Activated CD4-positive, alpha-beta T cell treated with anti-CD3 and anti-CD28 coated beads, Interleukin-10, Interleukin-2, amounts not matched to agents 100 ng/mL and 50 ng/mL, durations not matched to agents 16 hours and 8 hours (primary cell): ENCODE measurements around the gene CYP4F12.
A peak's percentile ranks its signal among the peaks of the same experiment; 100 is the strongest.

Source experiments
- DNase-seq: peaks from one replicate; pipeline ENCODE4 v3.0.0-alpha.2; 2020

Gene CYP4F12, protein sequence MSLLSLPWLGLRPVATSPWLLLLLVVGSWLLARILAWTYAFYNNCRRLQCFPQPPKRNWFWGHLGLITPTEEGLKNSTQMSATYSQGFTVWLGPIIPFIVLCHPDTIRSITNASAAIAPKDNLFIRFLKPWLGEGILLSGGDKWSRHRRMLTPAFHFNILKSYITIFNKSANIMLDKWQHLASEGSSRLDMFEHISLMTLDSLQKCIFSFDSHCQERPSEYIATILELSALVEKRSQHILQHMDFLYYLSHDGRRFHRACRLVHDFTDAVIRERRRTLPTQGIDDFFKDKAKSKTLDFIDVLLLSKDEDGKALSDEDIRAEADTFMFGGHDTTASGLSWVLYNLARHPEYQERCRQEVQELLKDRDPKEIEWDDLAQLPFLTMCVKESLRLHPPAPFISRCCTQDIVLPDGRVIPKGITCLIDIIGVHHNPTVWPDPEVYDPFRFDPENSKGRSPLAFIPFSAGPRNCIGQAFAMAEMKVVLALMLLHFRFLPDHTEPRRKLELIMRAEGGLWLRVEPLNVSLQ

DNA sequence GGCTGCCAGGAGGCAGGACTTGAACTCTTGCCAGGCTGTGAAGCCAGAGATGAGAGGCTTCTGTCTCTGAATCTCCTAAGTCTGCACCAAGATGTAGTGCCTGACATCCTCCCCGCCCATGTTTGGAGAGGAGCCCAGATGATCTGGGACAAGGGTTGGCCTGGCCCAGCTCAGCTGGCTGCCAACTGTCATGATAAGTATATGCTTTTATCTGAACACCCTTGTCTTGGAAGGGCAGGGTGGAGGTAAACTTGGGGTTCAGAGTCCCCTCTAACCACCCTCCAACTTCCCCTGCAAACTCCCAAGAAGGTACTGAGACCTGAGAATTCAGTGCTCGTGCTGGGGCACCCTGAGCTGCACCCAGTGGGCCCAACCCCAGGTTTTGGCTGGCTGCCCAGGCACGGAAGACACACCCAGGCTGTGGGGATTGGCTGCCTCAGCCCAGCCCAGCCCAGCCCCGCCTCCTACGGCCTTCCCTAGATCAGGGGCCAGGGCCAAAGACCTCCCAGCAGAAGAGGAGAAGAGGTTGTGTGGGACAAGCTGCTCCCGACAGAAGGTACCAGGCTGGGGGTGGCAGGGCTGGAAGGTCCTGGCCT, at the start of gene CYP4F12:
TSS of gene CYP4F12 (plus strand) at position 508 of the 596 bp plus-strand sequence. CDS start 443 bp downstream, outside the sequence.
- no peak for DNase-seq

DNA sequence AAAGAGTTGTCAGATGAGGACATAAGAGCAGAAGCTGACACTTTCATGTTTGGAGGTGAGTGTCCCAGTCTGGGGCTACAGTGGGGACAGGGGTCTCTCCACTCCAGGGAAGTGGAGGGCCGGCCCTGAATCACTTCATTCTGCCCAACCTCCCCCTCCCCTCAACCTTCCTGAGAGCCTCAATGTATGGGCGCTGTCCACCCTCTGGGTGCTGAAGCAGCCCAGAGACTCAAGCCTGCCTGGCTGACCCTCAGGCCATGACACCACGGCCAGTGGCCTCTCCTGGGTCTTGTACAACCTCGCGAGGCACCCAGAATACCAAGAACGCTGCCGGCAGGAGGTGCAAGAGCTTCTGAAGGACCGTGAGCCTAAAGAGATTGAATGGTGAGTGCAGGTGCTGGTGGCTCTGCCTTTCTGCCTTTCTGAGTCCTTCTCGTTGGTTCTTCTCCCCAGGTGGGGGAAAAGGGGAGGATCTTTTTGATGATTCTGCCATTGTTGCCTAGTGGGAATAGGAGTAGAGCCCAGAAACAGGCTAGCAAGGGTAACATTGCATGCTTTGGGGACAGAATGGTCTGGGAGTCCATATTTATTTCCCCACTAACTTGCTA, 49.1 kb upstream of the CYP4F12 start:
- no peak for DNase-seq

- DNase-seq: no peak
Observed at GRCh38 chr19:15628236-15629002, 44.5 kb upstream of the CYP4F12 start.

GRCh38 chr19:15629003-15629880, 43.6 kb upstream of the CYP4F12 start:
- peak; percentile 82 for DNase-seq

DNA sequence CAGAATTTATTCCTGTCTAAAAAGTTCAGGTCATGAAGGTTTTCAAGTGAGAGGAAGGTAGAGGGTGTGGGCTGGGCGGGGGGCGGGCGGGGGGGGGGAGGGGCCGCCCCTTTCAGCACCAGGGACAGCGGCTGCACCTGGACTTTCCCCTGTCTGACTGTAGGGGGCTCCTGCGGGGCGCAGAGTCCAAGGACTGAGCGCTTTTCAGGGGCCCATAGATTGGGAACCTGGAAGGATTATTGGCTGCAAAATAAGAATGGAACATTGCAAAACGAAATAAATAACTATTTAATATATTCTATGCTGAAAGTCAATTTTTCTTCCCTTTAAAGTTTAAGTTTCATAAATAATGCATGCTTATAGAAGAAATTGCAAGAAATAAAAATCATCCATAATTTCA, 41.1 kb upstream of the CYP4F12 start:
- DNase-seq: no peak

DNA sequence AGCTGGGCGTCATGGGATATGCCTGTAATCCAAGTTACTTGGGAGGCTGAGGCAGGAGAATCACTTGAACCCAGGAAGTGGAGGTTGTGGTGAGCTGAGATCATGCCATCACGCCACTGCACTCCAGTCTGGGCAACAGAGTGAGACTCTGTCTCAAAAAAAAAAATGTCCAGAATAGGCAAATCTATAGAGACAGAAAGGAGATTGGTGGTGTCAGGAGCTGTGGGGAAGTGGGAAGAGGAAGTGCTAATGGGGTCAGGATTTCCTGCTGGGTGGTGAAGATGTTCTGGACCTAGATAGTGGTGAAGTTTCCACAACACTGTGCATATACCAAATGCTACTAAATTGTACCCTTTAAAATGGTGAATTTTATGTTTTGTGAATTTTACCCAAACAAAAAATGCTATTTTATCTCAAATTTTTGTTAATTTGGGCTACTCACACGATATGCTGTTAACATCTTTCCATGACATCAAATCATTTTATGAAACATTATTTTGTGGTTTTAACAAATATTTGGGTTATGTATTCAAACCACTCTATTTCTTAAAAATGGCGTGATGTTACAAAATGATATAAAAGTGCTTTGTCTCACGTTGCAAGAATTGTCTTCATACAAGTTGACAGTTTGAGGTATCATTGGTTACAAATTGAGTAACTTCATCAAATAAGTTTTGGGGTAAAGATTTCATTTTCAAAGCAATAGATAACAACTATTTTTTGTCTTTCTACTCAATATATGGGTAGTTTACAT, 39.6 kb upstream of the CYP4F12 start:
- no peak for DNase-seq

- DNase-seq: no peak
Observed at GRCh38 chr19:15634105-15634504, 38.8 kb upstream of the CYP4F12 start.

GRCh38 chr19:15635016-15635805, 37.7 kb upstream of the CYP4F12 start:
- no peak for DNase-seq

- no peak for DNase-seq
Observed at GRCh38 chr19:15636026-15636425, 36.9 kb upstream of the CYP4F12 start.

- no peak for DNase-seq
Observed at GRCh38 chr19:15639596-15639995, 33.3 kb upstream of the CYP4F12 start.

DNA sequence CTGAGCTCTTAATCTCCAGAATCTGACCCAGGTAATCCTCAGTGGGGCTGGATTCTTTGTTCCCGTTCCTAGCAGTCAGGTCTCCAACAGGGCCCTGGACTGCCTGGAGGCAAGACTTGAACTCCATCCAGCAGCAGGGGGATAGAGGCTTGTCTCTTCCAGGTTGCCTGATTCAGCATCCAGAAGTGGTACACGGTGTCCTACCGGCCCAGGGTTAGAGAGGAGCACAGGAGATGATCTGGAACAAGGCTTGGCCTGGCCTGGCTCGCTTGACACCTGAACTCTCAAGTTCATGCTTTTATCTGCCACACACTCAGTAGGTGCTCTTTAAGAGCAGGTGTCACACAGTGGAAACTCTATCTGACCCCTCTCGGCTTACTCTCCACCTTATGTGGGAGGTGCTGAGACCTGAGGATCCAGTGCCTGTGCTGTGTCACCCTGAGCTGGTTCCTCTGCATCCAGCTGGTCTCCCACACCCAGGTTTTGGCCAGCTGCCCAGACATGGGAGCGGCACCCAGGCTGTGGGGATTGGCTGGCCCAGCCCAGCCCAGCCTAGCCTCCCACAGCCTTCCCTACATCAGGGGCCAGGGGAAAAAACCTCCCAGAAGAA, 32.5 kb upstream of the CYP4F12 start, which contains the start of gene CYP4F3:
TSS of gene CYP4F3 (plus strand) at position 604 of the 610 bp plus-strand sequence. CDS start 519 bp downstream, outside the sequence.
- DNase-seq: no peak

GRCh38 chr19:15640904-15641597, 31.8 kb upstream of the CYP4F12 start:
- DNase-seq: no peak

- DNase-seq: no peak
Observed at GRCh38 chr19:15641901-15642491, 30.9 kb upstream of the CYP4F12 start.

DNA sequence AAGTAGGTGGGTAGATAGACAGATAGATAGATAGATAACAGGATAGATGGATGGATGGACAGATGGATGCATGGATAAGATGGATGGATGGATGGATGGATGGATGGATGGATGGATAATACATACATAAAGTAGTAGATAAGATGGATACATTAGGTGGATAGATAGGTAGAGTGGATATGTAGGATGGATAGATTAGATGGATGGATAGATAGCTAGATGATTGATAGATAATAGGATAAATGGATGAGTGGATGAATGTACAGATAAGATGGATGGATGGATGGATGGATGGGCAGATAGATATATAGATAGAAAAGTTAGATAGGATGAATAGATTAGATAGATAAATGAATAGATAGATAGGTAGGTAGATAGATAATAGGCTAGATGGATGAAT, 30.1 kb upstream of the CYP4F12 start:
- no peak for DNase-seq

- no peak for DNase-seq
Observed at GRCh38 chr19:15643387-15643786, 29.5 kb upstream of the CYP4F12 start.

DNA sequence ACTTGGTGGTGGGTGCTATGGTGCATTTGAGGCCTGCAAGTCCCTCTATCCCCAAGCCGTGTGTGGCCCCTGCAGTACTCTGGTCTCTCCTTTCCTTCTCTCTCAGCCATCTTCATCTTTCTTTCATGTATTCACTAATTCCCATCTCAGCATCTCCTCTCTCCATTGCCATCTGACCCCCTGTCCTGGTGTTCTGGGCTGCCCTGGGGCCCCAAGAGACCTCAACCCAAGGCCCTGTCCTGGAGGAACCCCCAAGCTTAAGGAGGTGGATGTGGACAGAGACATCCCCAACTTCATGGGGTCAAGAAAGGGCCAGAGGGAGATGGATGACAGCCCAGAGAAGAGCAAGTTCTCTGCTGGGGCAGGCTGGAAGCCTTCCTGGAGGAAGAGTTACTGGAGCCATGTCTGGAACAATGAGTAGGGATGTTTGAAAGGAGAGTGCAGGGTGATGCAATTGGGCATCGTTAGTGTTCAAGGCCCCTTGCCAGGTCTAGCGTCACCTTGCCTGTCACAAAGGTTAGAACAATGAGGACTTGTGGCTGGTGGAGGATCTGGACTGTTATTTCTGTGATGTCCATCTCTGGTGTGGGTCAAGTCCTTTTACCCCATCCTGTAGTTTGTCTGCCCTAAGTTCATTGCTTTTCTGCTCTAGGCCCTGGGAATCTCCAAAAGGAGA, 28.7 kb upstream of the CYP4F12 start:
- DNase-seq: no peak

- DNase-seq: no peak
Observed at GRCh38 chr19:15644816-15645215, 28.1 kb upstream of the CYP4F12 start.

GRCh38 chr19:15649526-15649925, 23.4 kb upstream of the CYP4F12 start:
- no peak for DNase-seq
